HG03342 (cell line): ENCODE results near the gene ATXN7L1.
"Not testable (repeated sequence)": the region's sequence is repeated elsewhere in the genome, so short reads cannot be mapped to it uniquely, and the experiment has no call there.

Experiments
- ATAC-seq: cut with Tn5 transposase; IDR thresholded peaks from one replicate; pipeline ENCODE4 v1.9.1; 2021; ENCODE audit warnings: mild to moderate bottlenecking, moderate library complexity; ENCODE audit not compliant: unreplicated experiment

Gene ATXN7L1

DNA sequence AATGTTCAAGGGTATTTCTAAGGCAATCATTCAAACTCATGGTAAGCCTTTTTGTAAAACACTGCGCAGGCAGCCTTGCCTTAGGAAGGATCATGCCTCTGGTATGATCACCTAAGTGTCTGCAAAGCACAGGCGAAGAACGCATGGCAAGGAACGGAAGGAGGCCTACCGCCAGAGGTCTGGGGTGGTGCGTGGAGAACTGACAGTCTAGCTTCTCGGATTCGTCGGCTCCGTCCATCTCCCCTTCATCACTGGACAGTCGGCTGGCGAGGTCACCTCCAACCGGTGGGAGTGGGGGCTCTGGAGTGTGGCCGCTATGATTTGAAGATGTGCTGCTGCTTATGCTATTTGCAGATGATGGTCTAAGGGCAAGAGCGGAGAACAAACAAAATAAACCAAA, 252.5 kb downstream of the ATXN7L1 start:
- no peak for ATAC-seq

DNA sequence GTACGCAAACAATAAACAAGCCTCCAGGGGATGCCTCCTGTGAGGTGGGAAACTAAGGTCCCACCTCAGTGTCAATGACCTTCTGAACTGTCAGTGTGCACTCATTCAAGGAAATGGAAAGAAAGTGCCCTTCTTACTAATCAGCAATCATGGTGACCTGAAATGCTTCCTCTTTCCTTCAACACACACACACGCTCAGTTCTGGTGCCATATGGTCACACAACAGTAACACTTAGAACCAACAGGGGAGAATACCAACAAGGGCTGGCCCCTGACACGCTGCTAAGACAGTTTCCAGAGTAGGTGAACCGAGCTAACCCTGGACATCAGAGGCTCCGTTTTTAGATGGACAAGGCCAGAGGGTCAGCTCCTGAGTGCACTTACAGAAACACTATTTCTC, 253.0 kb downstream of the ATXN7L1 start:
- ATAC-seq, result no peak

DNA sequence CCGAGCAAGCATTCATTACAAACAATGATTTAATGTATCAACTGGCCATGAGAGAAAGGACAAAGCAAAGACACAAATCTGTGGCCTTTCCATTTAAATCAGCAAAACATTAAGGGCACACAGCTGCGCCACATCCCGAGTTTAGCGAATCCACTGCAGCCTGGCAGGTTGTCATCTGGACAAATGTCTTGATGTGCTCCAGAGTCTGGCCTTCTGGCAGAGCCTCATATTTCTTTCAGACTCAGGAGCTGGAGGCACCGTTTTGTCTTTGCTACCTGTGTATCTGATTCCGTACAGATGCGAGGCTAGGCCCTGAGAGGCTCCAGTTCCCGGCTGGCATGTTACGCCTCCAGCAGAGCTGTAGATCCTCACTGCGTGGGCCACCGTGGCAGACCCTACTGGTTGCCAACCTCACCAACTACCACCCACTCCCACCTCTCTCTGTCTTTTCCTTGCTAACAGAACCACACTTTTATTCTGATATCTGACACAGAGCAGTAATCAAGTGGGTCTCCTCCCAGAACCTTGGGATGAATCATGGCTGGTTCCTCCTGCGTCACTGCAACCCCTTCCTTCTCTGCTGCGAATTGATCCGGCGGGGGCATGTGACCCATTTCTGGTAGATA, 254.2 kb downstream of the ATXN7L1 start:
- no peak for ATAC-seq

DNA sequence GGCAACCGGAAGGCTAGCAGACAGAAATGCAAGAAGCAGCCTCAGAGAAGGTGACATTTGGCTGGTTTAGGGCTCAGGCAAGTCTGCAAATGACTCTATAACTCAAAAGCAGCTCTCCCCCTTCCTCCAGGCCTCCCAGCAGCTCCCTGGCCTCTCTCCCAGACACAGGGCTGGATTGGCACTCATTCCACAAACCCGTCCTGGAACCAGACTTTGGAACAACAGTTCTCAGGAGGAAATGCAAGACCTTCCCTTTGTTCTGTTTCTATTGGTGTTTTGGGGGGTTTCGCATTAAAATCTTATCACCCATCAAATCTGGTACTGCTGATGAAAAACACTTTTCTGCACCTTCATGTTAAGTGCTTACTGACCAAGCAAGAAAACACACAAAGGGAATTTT, 254.8 kb downstream of the ATXN7L1 start:
- ATAC-seq, result no peak

DNA sequence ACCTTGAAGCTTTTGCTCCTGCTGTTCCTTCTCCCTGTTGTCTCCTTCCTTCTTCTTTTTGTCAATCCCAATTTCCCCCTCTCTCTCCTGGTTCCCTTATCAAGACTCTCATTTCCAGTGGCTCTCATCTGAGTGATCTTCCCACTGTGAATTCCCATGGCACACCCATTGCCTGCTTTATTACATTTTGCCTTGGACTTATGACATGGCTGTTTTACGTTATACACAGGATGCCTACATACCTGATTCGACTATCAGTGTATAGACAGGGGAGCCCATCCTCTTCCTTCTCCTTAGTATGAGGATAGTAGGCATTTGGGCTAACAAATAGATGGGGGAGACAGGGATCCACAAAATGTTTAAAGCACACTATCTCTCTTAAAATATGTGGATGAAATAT, 255.2 kb downstream of the ATXN7L1 start:
- ATAC-seq, result no peak

DNA sequence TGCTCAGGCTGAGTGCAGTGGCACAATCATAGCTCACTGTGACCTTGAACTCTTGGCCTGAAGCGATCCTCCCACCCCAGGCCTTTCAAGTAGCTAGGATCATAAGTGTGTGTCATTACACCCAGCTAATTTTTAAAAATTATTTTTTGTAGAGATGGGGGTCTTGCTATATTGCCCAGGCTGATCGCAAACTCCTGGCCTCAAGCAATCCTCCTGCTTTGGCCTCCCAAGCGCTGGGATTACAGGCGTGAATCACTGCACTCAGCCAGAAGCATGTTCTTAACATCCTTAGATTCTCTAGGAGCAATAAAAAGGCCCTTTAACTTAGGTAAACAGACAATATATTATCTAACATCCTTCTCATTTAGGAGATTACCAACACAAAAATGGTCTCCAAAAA, 256.8 kb downstream of the ATXN7L1 start:
- no peak for ATAC-seq

DNA sequence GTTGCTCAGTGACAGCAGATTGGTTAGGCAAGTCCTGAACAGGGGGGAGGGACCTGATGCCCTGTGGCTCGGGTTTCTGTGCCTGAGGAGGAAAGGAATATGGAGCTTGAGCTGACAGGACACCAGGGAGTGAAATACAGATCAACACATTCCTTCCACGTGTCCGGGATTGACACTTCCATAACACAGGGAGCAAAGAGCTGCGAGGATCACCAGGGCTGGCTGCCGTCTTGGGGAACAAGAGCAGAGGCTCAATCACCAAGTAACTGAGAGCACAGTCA, 258.4 kb downstream of the ATXN7L1 start:
- no peak for ATAC-seq

DNA sequence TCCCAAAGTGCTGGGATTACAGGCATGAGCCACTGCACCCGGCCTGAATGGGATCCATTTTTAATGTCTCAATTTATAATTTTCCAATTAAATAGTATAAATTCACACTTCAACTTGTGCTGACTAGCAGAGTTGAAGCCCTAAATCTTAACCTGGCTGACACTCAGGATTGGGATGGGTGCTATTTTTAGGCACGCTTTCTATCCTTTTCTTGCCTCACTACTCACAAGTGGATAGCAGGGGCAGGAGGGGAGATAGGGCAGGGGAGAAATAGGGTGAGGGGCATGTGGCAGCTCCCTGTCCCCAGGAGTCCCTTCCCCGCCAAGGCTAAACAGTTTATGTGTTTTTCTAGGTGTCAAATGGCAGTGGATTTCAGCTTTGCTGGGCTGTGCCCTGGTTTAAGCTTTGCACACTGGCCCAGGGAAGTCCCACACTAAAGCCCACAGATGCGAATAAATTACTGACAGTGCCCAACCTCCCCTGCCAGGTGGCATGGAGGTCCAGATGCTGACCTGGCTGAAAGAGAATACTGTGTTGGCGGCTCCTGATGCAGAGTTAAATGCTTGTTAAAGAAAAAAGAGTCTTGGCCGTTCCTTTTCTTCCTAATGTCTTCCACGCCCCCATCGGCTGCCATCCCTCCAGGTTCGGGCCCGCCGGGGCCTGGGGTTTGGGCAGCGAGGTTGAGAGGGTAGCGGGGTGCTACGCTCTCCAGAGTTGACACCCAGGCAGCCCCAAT, 259.0 kb downstream of the ATXN7L1 start:
- ATAC-seq, result no peak

DNA sequence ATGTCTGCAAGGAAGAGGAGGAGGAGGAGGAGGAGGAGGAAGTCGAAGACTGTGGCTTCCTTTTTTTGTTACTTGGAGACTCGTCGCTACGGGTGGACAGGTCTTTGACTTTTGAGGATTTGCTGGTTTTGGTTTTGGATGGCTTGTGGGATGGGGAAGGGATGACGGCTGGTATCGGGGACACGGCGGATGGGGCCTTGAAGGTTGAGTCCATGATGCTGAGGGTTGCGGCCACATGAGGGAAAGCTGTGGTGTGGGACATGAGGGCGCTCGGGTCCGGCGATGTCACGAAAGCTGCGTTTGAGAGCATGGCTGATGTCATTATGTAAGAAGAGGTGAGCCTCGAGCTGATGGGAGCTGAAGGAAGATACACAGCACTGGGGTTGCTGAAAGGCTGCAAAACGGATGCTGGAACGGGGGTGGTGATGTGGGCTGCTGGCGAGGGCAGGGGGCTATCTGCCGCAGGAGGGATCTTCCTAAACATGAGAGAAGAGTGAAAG, 262.0 kb downstream of the ATXN7L1 start:
- ATAC-seq, result no peak

DNA sequence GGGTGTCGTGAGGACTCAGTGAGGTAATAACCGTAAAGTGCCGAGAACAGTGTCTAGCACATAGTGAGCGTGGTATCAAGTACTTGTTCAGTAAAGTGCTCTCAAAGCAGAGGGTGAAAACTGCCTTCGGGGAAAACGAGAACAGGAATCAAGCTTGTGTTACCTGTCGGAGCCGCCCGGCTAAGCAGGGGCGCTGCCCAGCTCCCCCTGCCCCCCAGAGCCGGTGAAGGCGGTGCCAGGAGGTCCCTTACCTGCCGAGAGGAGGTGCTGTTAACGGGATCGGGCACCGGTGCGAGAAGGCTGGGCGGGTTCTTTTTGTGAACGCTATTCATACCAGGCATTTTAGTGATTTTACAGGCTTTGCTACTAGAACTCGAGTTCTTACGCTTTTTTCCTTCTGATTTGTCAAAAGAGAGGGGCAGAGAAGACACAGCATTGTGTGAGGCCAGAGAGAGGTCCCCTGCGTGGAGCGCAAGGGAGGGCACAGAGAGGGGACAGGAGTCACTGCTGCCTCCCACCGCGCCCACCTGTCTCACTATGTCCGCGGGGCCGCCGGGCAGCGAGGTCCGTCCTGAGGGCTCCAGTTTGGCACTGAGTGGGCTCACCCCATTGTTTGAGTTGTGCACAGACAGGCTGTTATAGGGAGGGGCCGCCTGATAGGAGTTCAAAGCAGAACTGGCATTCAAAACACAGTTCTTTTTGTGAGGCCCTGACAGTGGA, 262.6 kb downstream of the ATXN7L1 start:
- ATAC-seq, result no peak

DNA sequence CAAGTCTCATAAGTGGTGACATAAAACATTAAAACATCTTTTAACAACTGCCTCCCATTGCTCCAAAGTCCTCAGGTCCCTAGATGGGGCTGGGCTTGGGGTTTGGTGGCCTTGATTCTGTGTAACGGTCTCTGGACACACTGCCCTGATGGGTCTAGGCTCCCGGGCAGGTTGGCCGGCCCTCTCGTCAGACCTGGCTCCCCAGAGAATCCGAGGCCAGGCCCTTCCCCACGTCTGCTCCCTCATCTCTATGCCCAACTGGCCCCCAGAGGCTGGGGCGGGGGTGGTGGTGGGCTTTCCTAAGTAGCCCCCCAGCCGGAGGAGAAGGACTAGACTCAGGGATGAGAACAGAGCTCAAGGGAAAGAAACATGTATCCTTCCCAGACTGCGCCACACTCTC, 263.6 kb downstream of the ATXN7L1 start:
- ATAC-seq, result no peak

DNA sequence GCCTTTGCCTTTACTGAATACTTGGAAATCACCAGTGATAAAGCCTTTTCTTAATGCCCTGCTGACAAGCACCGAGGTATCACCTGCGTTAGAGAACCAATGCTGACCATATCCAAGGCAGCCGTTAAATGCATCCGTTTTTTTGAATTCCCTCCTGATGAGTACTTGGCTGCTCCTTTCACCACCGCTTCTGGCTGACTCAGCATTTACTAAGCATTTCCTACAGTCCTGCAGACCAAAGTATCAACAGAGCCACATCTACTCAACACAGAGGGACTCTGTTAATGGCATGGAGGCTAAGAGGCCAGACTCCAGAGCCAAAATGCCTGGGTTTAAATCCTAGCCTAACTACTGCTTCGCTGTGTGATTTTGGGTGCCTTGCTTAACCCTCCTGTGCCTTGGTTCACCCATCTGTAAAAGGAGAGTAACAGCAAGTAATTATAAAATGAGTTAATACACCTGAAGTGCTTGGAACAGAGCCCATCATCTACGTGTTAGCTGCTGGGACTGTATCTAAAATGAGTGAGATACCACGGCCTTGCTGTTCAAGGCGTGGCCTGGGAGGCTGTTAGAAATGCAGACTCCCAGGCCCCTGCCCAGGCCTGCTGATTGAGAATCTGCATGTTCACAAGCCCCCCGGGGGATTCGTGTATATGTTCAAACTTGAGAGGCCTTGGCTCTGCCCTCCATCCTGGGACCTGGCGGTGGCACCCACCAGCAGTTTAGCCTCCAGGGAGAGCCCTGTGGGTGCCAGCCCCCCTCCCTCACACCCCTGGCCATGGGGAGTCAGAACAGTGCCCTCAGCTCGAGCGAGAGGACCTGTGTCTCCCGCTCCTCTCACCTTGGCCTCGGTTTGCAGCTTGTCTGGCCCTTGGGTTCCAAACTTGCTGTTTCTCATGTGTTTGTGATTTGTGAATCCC, 264.3 kb downstream of the ATXN7L1 start:
- ATAC-seq, result no peak

DNA sequence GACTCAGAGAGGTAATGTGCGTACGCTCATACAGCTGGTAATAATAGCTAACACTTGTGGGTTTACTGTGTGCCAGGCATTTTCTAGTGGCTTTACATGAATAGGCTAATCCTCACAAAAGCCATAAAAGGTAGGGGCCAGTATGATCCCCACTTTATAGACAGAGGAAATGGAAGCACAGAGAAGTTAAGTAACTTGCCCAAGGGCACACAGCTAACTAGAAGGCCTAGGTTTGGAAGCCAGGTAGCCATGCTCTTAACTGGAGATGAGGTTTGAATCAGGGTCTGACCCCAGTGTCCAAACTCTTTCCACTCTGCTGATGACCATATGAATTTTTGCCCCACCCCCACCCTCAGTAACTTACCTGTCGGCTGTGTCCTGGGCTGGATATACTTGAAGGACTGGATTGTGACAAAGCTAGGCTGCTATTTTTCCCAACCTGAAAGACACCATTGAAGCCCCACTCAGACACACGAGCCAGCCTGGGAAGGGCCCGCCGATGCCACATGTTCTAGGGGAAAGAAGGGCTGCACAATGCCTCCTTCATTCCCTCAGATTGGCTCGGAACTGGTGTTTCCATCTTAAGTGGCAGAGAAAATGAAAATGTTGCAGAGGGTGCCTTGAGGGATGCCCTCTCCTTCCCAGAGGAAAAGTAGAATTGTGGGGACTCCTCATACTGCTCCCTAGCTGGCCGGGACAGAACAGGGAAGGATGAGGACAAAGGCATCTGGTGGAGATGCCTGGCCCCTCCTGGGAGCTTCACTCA, 266.1 kb downstream of the ATXN7L1 start:
- ATAC-seq, result no peak

DNA sequence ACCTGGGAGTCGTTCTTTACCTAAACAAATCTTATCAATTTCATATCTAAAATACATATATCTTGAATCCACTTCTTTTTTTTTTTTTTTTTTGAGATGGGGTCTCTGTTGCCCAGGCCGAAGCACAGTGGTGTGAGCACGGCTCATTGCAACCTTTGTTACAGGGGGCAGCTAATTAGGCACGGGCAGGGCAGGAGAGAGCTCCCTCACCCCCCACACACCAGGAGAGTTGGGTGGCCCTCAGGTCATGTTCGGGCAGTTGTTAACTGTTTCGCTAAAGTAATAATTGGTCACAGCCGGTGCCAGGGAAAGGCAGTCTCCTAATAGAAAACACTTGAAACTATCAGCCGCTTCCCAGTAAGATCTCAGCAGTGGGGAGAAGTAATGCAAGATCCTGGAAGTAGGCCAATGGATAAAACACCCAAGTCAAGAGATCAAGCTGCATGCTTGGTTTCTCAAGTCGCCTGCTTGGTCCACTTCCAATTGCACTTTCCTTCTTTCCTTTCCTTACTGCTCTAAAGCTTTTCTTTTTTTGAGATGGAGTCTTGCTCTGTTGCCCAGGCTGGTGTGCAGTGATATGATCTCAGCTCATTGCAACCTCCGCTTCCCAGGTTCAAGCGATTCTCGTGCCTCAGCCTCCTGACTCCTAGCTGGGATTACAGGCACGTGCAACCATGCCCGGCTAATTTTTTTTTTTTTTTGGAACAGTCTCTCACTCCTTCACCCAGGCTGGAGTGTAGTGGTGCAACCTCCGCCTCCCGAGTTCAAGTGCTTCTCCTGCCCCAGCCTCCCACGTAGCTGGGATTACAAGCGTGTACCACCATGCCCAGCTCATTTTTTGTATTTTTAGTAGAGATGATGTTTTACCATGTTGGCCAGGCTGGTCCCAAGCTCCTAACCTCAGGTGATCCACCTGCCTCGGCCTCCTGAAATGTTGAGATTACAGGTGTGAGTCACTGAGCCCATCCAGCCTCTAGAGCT, 273.8 kb downstream of the ATXN7L1 start:
- no peak for ATAC-seq

DNA sequence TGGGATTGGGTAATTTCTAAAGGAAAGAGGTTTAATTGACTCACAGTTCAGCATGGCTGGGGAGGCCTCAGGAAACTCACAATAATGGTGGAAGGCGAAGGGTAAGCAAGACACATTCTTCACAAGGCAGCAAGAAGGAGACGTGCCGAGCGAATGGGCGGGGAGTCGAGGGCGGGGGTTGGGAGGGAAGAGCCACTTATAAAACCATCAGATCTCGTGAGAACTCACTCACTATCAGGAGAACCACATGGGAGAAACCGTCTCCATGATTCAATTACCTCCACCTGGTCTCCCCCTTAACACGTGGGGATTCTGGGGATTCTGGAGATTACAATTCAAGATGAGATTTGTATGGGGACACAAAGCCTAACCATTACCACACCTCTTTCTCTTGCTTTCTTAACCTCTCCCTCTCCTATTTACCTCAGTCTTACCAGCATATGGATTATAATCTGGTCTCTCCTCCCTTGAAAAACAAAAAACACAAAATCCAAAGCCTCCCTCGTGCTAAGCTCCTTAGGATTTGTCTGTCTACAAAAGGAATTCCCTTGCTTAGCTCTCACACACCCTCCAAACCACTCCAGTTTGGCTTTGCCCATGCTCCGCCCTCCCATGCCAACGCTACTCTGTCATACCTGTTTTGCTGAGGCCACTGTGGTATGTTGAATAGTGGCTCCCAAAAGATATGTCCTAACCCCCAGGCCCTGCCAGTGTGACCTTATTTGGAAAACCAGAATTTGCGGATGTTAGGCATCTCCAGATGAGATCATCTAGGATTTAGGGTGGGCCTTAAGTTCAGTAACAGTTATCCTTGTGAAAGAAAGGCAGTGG, 275.5 kb downstream of the ATXN7L1 start:
- ATAC-seq, result no peak

DNA sequence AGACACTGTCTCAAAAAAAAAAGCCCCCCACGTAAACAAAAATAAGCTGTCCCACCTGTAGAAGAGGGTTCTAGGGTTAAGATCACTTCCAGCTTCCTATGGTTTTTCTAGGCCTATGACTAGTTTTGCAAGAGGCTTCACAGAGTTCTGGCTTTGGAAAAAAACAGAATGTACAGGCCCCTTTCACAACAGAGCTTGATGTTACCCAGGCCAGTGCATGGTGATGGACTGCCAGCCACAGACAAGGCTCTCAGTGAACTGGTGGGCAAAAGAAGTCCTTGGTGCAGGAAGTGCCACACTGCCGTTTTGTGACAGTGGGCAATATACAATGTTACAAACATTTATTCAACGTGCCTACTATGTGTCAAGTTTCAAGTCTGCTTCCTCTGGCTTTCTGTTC, 276.8 kb downstream of the ATXN7L1 start:
- ATAC-seq, result no peak

DNA sequence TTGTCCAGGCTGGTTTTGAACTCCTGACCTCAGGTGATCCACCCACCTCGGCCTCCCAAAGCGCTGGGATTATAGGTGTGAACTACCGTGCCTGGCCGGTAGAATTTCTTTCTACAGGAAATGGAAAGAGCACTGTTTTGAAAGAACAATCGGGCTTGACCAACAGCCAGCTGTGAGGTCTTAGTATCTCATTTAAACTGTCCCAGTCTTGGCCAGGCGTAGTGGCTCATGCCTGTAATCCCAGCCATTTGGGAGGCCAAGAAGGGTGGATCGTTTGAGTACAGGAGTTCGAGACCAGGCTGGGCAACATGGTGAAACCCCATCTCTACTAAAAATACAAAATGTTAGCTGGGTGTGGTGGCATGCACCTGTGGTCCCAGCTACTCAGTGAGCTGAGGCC, 277.3 kb downstream of the ATXN7L1 start:
- not testable (repeated sequence) for ATAC-seq

DNA sequence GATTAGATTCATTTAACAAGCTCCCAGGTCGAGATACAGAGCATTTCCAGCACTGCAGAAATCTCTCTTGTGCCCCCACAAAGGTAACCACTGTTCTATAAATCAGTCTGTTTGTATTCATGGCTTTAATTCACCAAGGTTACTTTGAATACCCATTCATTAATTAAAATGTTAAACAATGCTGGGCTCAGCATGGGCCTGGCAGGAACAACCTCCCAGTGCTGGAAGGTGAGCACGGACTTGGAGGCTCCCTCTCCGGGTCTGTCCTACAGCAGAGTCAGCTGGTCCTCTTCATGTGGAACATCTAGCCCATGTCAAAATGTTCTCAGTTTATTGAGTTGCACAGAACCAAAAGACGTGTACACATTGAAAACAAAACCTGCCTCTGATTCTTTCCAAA, 279.5 kb downstream of the ATXN7L1 start:
- no peak for ATAC-seq
